Central memory CD4-positive, alpha-beta T cell (primary cell): ENCODE measurements around the gene FTCD.
"Not testable (repeated sequence)": the region's sequence is repeated elsewhere in the genome, so short reads cannot be mapped to it uniquely, and the experiment has no call there.

ENCODE experiments used
- DNase-seq: peaks from one replicate; pipeline ENCODE4 v3.0.0; 2022

The FTCD gene

GRCh38 chr21:46108827-46109312, 46.5 kb downstream of the FTCD start:
- no peak for DNase-seq

GRCh38 chr21:46107376-46107775, 48.0 kb downstream of the FTCD start:
- DNase-seq: not testable (repeated sequence)

- no peak for DNase-seq
These were observed 51.3 kb downstream of the FTCD start for GRCh38 chr21:46104104-46104503.

GRCh38 chr21:46100906-46101305, 54.5 kb downstream of the FTCD start:
- no peak for DNase-seq

GRCh38 chr21:46100426-46100825, 55.0 kb downstream of the FTCD start:
- no peak for DNase-seq

- DNase-seq: no peak
These were observed 55.4 kb downstream of the FTCD start for GRCh38 chr21:46100020-46100419.

DNA sequence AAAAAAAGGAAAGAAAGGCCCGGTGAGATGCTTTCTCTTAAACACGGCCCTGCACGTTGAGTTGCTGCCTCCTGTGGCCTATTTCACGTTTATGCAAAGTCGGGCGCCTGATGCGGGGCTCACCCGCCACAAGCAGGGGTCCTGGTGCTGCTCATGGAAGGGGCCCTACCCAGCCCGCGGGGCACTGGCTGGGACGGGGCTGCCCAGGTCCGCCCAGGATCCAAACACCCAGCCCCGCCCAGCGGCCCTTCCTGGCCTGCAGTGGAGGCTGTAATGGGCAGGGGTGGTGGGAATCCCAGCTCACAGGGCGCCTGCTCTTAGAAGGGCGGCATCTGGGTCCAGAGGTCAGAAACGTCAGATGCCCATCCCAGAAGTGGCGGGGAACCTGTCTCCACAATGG, 55.9 kb downstream of the FTCD start:
- no peak for DNase-seq

DNA sequence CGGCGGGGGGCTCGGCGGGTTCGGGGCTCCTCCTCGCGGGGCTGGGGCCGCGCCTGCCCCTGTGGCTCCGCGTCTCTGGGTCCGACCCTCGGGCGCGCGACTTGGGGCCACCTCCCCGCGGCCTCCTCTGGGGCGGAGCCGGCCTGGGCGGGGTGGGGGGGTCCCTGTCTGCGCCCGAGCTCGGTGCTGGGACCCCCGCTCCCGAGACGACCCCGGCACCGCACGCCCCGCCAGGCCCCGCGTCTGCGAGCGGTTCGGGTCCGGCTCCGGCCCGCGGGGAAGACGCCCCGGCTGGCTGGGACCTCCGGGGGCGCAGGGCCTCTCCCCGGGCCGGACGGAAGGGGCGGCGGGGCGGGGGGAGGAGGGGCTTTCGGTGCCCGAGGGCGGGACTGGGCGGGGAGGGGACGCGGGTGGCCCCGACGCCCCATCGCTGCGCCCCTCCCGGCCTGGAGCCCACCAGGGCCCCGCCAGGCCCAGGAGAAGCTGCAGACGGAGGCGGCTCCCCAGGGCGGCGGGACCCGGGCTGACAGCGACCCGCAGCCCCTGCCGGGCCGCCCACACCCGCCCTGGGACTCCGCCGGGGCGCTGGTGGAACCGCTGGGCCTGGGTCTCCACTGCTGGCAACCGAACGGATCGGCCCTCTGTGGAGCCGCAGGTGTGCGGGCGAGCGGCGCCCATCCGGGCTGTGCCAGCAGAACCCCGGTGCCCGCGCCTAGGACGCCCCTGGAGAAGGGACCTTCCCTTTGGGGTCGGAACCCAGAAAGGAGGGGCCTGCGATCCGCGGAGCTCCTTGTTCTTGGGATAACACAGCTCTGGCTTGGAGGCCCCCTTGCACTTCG, 56.9 kb downstream of the FTCD start:
- no peak for DNase-seq

GRCh38 chr21:46097336-46098293, 57.8 kb downstream of the FTCD start, which contains the start of gene COL6A2:
Gene COL6A2, plus strand, starts transcription at chr21:46098112.
- DNase-seq: peak; percentile 31

GRCh38 chr21:46096596-46097335, 58.6 kb downstream of the FTCD start:
- DNase-seq: no peak

DNA sequence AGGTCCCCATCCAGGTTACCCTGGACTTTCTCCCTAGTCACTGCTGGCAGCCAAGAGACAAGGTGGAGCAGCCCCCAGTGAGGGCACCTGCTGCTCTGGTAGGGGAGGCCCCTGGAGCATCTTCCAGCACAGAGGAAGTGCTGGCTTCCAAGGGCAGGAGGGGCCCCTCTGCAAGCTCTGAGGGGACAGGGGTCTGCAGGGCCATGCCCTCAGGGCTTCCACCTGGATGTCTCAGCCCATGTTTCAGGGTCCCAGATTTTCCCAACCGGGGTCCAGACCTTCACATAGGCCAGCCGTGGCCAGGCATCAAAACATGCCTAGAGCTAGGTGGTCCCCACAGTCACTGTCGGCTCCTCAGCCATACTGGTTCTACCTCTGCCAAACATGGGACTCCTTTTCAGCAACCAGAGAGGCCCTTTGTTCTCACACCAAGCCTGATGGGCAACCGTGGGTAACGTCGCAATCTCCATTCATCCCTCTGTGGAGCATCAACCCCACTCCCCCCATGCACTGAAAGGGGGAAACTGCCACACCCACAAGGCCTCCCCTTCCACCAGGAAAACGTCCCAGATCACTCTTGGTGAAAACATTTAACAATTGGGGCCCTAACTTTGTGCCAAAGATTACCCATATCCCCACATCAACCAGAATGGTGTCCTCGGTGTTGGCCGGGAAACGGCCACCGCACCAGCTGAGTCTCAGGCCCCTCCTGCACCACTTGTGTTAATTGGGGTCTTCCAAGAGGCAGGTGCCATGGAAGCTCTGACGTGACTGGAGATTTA, 59.4 kb downstream of the FTCD start:
- DNase-seq: no peak

- DNase-seq: no peak
These were observed 60.2 kb downstream of the FTCD start for GRCh38 chr21:46095083-46095719.

GRCh38 chr21:46094401-46095082, 60.8 kb downstream of the FTCD start:
- no peak for DNase-seq

DNA sequence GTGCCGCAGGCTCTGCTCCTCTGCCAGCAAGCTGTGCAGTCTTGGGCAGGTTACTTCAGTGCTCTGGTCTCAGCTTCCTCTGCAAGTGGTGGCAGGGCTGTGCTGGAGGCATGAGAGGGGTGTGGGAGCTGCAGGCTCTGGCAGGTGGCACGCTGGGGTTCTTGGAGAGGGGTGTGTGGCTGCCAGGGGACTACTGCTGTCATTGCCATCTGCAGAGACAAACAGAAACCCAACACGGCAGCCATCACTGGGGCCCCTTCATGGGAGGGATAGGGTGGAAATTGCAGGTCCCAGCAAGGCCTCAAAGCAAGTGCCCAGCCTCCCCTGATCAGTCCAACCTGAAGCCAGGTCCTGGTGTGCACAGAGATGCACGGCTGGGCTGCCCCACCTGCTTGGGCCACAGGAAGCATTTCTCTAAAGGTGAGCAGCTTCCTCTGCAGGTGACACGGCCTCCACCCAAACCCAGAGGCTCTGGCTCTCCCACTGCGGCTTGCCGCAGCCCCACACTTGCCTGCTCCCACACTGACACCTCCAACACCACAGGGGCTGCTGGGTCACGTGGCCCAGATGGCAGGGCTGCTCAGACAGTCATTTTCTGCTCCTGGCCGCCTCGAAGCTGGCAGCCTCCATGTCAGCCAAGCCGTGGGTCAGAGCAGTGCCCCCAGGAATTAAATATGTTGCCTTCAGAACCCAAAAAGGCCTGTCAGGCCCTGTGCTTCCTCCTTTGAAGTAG, 61.5 kb downstream of the FTCD start:
- DNase-seq: no peak

DNA sequence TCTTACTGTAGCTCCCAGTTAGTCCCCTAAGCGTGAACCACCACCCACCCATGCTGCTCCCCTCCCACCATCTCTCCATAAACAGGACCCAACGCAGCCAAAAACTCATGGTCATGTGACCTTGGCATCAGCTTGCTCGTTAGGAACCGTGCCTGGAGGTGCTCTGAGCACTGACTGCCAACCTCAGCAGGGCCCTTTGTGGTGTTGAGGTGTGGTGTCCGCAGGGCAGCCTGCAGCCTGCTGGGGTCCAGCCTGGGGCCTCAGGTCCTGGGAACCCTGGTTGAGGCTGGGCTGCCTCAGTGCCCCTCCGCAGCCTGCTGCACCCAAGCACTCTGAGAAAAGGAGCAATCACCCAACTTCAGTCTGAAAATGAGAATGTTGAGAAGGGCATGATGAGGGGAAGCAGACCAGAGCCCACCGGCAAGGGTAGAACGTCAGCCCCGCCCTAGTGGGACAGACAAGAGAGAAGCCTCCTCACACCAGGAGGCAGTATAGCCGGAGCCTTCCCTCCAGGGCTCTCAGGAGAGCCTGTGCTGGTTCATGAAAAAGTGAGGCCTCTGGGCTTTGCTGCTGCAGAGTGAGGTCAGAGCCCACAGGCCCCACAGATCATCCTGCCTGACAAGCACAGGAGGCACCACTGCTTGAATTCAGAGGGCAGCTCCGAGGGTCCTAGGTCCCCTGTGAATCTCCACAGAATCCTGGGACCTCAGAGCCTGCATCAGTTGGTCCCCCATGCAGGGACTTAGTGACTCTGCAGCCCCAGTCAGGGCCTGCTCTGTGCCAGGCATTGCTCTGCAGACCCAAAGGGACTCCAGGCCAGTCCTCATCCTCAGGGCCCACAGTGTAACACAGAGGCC, 62.3 kb downstream of the FTCD start:
- DNase-seq: no peak

DNA sequence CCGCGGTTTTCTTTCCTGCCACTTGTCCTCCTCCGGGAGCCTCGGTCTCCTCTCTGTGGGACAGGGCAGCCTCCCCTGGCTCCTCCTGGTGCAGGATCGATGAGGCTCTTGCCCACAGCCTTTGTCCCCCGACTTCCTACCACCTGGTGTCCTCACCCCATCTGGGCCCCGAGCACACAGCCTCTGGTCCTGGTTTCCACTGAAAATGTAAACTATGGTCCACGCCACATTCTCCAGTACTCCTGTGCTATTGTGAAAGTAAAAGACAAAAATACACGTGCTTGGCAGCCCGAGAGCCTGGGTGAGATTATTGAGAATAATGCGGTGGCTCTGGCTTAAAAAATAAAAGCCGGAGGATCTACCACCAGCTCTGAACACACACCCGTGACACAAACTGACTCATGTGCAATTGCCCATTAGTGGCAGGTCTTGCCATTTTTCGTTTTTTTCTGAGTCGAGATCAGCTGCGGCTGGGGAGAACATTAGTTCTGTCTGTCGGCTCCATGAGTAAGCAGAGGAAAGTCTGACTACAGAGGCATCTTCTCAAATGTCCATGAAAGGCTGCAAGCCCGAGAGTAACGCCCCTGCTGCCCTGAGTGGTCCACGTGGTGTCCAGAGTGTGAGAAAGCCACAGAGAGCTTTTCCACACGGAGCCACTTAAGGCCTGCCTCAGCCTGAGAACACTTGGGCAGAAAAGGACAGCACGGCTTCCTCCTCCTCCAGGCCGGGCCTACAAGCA, 63.2 kb downstream of the FTCD start:
- DNase-seq: no peak

- DNase-seq: no peak
These were observed 63.8 kb downstream of the FTCD start for GRCh38 chr21:46091631-46092025.

DNA sequence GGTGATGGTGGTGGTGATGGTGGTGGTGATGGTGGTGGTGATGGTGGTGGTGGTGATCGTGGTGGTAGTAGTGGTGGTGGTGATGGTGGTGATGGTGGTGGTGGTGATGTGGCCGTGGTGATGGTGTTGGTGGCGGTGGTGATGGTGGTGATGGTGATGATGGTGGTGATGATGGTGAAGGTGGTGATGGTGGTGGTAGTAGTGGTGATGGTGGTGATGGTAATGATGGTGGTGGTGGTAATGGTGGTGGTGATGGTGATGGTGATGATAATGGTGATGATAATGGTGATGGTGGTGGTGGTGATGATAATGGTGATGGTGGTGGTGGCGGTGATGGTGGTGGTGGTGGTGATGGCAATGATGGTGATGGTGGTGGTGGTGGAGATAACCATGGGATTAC, 64.3 kb downstream of the FTCD start:
- DNase-seq: no peak
